Neural progenitor cell (in vitro differentiated cells): ENCODE data around the gene AVEN.

Experiments used
- CTCF ChIP-seq: fragments of 200-600 bp; sonication (generic); IDR thresholded peaks from 2 replicates; pipeline ENCODE4 v1.5.1; 2017; ENCODE audit warnings: antibody characterized with exemption, mild to moderate bottlenecking
- EZH2 ChIP-seq: fragments of 200-600 bp; sonication (generic); IDR thresholded peaks from 2 replicates; pipeline ENCODE4 v1.6.1; 2017; ENCODE audit warnings: antibody characterized with exemption, mild to moderate bottlenecking, moderate library complexity
- EZH2phosphoT487 ChIP-seq: fragments of 200-600 bp; sonication (generic); IDR thresholded peaks from 2 replicates; pipeline ENCODE4 v1.6.1; 2017; ENCODE audit warnings: antibody characterized with exemption

GRCh38 chr15:34038871-34039789, at the start of gene AVEN:
- TF ChIP-seq CTCF (no peak), EZH2 (no peak), EZH2phosphoT487 (no peak)
